Stimulated activated CD8-positive, alpha-beta memory T cell treated with anti-CD3 and anti-CD28 coated beads, Interleukin-12 subunit alpha, Interleukin-12 subunit beta, amount 100 ng/mL, for 1 hour (primary cell): ENCODE data around the gene MESD.

Source experiments
- DNase-seq: peaks from one replicate; pipeline ENCODE4 v3.0.0-alpha.2; 2020; ENCODE audit warnings: low read depth

The MESD gene

DNA sequence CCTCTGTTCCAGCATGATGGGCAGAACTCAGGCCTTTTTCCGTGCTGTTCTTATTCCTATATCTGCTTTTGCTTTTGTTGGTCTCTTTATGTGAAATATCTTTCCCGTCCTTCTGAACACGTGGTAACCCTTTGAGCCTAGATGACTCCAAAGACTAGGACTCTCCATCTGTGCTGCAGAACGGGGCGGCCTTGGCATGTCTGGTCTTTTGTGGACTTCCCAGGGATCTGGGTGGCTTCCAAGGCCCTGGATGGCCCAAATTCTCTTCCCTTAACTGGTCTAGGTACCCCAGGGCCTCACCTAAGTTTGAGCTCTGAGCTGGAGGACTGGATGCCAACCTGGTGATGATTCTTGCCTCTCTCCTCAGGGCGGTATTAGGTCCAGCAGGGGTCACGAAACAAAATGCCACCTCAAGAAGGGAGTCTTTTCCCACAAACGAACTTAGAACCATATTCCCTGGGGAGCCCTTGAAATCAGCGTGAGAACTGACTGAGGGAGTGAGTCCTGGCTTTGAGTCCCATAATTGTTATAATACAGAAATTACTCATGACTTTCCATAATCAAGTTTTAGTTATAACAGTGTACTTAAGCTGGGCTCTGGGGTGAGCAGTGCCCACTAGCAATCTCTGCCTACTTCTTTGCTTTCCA lies 25.0 kb upstream of the MESD start:
- no peak for DNase-seq

DNA sequence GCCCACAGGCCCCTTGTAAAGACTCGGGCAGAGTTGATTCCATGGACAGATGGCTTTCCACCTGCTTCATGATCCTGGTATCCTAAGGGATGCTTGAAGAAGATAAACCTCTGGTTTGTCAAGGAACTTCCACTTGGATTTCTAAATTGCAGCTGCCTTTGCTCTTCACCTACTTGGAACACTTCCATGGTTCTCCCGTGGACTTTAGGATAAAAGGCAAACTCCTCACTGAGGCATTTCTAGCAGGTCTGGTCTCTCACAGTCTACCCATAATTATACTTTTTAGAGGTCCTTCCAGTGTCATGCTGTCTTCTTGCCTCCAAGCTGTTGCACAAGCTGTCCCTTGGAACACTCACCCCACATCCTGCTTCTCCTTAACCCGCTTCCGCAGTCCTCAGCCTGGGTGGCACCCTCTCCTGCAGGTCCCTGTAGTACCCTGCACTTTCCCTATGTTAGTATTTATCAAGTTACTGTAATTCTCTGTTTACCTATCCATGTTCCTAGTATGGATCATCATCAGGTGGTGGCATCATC lies 23.8 kb upstream of the MESD start:
- DNase-seq = no peak

DNA sequence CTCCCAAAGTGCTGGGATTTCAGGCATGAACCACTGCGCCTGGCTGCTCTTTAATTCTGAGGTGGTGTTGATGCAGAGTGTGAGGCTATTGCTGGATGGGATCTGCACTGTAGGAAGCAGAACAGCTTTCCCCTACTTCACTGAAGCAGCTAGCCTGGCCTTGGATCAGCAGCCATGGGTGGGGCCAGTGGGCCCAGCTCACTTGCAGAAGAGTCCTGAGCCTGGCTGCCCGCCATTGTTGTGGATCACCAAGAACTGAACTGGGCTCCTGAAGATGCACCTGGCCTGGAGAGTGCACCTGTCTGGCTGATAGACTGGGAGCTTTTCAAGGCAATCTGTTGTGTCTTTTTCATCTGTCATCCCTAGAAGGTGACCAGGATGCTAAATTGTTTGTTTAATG lies 23.0 kb upstream of the MESD start:
- DNase-seq = no peak

DNA sequence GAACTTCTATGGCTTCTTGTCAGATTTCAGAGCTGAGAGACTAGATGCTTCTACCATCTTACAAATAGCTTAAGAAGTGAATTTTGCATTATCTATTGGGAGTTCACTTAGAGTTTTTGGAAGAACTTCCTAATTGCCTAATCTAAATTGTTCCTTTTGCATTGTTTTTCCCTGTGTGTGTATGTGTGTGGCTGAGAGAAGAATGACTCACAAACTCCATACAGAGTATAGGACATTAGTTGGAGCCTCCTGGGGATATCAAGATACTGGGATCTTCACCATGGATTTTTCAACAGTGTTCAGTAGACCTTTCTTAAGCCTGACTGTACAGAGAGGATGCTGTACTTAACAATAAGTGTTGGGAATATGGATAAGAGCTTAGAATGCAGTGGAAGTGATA lies 22.0 kb upstream of the MESD start:
- DNase-seq = no peak

DNA sequence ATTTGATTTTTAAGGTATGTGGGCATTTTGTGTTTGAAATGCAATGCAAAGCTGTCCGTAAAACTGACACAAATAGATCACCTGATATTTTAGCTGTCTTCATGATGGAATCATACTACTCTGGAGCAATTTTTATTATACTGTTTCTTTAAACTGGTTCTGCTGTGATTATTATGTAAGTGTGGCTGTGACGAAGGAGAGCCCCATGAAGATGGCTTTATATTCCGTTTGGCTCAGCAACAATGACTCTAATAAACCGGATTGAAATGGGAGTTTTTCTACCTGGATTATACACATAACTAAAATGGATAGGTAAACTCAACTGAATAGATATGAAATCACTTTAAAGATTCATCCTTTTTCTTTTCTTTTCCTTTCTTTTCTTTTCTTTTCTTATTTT lies 20.5 kb upstream of the MESD start:
- DNase-seq = no peak

DNA sequence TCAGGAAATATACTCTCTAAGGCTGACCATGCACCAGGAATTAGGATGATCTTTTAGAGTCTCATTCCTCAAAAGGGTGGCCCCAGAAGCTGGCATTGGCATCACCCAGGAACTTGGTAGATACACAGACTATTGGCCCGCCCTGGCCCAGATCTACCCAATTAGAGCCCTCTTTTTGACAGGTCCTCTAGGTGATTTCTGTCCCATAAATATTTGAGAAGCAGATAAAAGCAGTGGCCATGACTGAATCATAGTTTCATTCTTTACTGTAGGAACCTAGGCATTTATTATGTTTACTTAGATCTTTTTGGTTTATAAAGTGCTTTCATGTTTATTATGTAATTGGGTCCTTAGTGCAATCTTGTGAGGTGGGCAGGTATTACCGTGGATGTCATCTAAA lies 18.7 kb upstream of the MESD start:
- DNase-seq = no peak

DNA sequence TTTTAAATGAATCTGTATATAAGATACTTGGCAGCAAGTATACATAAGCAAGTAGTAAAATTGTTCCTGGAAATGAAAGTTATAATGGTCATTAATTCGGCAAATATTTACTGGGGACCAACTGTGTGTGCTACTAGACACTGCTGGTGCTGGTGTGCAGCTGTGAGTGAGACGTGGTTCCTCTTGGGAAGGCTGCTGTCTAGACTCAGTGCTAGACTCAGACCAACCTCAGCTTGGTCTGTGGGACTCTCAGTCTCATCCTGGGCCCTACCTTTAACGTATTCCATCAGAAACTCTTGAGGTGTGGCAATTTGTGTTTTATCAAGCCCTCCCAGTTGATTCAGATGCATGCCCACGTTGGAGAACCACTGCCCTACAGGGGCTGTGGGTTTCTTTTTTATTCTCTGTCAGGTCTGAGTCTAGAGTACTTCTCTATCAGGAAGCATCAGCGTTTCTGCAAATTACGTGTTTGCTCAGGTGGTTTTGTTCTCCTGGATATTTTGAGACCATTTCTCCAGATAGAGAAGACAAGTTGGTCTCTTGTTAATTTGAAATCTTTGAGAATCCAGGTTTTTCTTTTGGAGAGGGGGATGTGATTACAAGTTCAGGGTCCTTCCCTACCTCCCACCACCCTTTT lies 17.9 kb upstream of the MESD start:
- no peak for DNase-seq

DNA sequence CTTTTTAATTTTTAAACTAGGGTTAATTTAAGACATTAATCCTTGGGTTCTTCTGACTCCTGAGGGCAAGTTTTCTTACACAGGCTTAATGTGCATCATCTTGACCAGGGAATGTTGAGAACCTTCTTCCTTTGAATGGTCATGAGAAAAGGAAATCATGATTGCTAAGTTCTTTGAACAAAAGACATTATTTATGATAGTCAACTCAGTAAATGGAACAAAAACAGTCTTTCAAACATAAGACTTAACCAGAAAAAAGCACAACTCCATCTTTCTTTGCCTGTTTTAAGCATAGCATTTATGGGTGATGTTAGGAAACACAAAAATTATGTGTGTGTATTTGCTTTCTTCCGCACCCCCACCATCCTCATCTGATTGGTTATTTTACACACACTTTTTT lies 16.5 kb upstream of the MESD start:
- DNase-seq = no peak

DNA sequence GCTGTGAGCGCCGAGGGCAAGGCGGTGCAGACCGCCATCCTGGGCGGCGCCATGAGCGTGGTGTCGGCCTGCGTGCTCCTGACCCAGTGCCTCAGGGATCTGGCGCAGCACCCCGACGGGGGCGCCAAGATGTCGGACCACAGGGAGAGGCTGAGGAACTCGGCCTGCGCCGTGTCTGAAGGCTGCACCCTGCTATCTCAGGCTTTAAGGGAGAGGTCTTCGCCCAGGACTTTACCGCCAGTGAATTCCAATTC lies 13.4 kb upstream of the MESD start:
- no peak for DNase-seq

DNA sequence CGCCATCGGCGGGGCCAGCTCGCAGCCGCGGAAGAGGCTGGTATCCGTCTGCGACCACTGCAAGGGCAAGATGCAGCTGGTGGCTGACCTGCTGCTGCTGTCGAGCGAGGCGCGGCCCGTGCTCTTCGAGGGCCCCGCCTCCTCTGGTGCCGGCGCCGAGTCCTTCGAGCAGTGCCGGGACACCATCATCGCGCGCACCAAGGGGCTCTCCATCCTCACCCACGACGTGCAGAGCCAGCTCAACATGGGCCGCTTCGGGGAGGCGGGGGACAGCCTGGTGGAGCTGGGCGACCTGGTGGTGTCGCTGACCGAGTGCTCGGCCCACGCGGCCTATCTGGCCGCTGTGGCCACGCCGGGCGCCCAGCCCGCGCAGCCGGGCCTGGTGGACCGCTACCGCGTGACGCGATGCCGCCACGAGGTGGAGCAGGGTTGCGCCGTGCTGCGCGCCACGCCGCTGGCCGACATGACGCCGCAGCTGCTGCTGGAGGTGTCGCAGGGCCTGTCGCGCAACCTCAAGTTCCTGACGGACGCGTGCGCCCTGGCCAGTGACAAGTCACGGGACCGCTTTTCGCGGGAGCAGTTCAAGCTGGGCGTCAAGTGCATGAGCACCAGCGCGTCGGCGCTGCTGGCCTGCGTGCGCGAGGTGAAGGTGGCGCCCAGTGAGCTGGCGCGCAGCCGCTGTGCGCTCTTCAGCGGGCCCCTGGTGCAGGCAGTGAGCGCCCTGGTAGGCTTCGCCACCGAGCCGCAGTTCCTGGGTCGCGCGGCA lies 12.9 kb upstream of the MESD start:
- DNase-seq = no peak

DNA sequence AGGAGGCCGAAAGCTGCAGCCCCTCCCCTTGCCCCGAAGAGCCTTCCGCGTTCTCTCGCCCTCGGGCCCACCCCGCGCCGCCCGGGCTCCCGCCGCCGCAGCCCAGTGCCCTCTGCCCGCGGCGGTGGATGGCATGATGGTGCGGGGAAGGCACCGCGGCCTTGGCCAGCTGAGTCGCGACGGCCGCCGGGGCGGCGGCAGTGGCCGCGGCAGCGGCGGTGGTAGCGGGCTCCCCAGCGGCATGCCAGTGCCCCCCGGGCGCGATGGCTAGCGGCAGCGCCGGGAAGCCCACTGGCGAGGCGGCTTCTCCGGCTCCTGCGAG lies 12.4 kb upstream of the MESD start:
- no peak for DNase-seq

DNA sequence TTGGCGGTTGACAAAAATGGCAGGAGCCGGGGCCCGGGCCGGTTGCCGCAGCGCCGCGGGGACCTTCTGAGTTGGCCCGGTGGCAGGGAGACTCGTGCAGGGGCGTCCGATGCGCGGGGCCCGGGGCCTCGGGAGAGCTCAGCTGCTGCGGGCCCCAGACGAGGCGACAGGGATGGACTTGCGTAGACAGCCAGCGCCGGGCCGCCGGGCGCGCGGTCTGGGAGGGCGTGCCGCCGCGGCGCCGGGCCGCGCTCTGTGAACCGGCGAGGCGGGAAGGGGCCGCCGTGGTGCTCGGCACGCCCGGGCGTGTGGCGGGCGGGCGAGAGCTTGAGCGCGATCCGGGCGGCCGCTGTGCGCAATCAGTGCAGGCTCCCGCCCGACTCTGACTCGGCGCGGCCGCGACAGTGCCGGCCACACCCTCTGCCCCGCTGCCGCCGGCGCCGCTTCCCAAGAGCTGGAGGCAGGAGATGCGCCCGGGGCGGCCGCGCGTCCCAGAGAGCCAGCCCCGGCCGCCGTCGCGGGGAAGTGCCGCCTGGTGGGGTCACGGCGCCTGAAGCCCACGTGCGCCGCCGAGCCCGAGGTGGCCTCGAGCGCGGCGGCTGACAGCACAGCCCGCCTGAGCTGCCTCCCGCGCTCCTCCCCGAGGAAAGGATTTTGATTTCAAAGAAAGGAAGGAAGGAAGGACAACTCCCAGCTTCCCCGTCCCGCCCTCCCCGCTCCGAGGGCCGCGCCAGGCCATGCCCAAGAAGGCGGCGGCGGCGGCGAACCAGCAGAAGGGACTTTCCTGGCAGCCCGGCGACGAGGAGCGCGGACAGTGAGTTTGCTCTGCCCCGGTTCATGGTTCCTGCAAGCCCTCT lies 11.8 kb upstream of the MESD start:
- DNase-seq = peak; percentile 20

DNA sequence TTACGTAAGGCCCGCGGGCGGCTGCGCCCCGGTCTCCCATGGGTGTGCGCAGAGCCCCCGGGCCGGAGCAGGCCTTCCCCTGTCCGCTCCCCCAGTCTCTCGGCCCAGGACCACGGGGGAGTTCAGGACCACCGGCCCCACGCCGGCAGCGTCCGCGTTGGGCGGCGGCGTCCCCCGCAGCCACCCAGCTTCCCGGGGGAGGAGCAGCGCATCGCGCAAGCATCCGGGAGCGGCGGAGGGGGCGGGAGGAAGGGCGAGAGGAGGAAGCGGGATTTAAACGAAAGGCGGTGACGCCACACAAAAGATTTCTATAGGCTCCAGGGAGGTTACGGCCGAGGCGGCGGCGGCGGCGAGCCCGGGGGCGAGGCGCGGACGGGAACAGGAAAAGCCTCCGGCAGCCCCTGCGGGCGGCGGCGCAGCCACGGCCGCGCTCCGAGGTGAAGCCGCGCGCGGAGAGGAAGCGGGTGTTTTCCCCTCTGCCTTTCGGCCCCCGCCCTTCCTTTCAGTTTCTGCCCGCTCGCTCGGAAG lies 11.1 kb upstream of the MESD start, which contains the start of gene TLNRD1:
Gene TLNRD1 (plus strand): TSS at position 300 of the 528 bp plus-strand sequence. CDS start 1,349 bp downstream, outside the sequence.
- DNase-seq = peak; percentile 68

DNA sequence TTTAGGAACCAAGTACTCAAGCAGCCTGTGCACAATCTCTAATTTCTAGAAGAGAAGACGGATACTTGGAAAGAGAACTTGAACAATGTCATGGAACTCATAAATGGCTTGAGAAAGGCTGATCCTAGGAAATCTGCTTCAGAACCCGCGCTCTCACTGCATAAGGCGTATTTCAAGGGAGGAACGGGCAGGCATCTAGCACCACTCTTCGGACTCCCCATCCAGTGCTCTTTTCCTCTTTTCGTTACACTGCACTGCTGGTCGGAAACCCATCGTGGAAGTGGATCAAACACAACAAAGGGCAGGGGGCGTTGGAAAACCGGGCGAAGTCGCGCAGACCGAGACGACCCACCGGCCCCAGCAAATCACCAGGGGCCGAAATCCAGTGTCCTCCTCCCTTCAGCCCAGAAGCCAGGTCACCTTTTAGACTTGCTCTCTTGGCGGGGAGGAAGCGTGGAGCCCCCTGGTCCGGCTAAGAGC lies 10.6 kb upstream of the MESD start:
- no peak for DNase-seq

DNA sequence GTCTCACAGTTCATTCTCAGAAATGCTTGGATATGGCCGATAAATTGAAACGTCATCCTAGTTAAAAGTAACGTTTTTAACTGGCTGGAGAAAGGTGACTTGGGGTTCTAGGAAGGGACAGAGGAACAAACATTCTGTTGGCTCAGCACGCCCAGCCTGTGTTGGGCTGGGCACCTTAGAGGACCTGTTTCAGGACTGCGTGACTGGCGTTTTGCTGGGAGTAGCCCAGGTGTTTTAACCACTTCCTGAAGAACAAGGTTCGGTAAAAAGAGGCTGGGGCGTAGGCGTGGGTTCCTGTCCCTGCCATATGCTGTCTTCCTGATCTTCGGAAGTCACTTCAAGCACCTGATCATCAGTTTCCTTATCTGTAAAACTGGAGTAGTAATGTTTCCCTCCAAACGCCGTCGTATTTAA lies 10.0 kb upstream of the MESD start:
- peak; percentile 16 for DNase-seq

DNA sequence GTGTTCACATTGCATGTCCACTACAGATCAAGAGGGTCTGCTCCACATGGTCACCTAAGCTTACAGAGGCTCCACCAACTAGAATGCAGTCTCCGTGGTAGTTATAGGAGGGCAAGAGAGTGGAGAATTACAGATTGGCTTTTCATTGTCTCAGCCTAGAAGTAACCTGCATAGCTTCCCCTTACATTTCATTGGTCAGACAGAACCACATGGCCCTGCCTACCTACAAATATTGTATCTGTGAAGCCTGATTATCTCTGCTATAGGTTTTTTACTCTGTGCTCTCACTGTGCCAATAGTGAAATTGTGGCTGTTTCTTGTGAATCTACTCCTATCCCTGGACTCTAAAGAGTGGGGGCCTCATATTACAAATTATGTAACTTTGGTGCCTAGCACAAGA lies 8.6 kb upstream of the MESD start:
- DNase-seq = no peak

DNA sequence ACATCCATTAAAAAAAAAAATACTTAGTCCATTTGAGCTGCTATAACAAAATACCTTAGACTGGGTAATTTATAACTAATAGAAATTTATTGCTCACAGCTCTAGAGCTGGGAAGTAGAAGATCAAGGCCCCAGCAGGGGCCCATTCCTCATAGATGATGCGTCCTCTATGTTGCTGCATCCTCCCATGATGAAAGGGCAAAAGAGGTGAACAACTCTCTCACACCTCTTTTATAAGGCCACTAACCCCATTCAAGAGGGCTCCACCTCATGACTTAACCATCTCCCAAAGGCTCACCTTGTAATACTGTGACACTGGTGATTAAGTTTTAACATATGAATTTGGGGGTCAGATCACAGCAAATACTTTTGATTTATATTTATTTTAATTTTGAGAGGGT lies 8.1 kb upstream of the MESD start:
- no peak for DNase-seq

DNA sequence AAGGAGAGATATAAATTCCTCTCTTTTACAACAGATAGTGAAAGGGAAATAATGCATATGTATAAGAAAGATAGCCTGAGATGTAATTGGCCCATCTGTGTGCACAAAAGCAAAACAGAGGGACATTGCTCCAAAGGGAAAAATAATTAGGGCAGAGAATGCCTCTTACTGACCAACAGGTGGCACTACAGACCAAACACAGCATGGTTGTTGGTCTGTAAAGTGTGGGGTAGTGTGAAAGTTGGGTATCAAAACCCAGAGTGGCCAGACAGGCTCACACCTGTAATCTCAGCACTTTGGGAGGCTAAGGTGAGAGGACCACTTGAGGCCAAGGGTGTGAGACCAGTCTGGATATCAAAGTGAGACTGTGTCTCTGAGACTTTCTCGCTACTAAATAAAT lies 6.6 kb upstream of the MESD start:
- DNase-seq = no peak

DNA sequence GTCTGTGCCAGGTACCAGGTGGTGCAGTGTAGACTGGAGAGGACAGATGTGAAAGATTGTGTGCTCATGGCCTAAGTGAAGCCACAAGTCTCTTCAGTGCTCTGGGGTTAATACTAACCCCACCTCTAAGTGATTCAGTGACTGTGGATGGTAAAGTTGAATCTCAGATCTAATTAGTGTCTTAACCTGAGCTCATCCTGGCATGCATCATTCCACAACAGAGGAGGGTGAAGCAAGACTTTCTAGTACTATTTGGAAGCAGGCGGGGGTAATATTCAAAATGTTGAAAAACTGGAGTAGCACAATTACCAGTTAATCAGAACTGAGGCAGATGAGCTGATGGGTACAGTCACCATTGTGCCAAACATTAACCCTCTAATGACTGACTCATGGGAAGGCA lies 2.8 kb upstream of the MESD start:
- no peak for DNase-seq

DNA sequence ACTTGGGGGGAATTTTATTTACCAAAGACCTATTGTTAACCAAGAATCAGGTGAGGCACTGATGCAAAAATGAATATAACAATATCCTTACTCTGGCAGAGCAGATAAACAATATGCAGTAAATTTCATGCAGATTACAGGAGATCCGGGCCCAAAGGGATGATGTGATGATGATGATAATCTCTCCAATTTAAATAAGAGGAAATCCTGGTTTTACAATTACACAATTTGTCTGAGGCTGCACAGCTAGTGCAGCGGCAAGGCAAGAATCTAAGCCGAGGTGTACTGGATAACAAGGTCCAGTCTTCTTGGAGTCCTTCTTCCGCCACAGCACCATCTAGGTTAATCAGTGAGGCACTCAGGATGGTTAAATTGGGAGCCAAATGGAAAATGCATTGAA lies 2.4 kb upstream of the MESD start:
- DNase-seq = no peak

DNA sequence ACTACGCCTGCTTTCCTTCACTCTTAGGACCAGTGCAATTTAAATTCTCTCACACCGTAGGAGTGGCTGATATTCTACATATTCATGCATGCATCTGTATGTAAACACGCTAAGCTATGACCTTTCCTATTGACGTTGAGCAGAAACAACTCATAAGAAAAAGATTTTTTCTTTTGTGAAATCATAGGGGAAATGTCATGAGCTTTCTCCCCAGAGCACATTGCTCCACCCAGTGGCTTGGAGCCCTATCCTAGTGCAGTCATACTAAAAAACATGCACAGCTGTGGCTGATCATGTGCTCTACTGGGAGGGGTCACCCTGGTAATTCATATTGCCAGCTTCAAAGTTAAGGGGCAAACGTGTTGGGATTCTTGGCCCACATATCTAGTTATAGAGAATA lies 1.8 kb upstream of the MESD start:
- DNase-seq = no peak

DNA sequence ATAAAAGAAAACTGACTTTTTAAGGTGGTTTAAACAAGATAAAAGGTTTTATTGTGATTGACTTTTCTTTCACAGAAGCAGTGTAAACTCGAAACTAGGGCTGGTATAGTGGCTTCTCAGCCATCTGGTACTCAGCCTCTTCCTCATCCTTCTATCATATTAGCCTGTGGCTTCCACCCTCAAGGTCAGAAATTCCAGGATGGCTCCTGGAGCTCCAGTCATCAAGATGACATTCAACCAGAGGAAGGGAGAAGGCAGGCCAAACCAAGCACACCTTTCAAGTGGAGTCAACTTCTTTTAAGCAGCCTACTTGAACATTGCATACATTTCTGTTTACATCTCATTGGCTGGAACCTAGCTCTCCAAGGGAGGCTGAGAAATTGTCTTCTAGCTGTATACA lies 1.3 kb upstream of the MESD start:
- no peak for DNase-seq
